GM21390 (cell line): ENCODE results near the gene GATA1.

Experiments used
- ATAC-seq: cut with Tn5 transposase; IDR thresholded peaks from one replicate; pipeline ENCODE4 v1.9.1; 2021; ENCODE audit not compliant: unreplicated experiment

The GATA1 gene

GRCh38 chrX:48784726-48785125 is 1.7 kb upstream of the GATA1 start:
- no peak for ATAC-seq

GRCh38 chrX:48785186-48785539 is 1.2 kb upstream of the GATA1 start:
- no peak for ATAC-seq

GRCh38 chrX:48785540-48786214 is 713 bp upstream of the GATA1 start:
- no peak for ATAC-seq

GRCh38 chrX:48786825-48787504 is 575 bp downstream of the GATA1 start:
- ATAC-seq: no peak

- no peak for ATAC-seq
Observed at GRCh38 chrX:48787505-48788443, 1.4 kb downstream of the GATA1 start.

GRCh38 chrX:48789366-48790220 is 3.2 kb downstream of the GATA1 start:
- ATAC-seq: no peak

- no peak for ATAC-seq
Observed at GRCh38 chrX:48790477-48790876, 4.1 kb downstream of the GATA1 start.

- ATAC-seq: no peak
Observed at GRCh38 chrX:48791063-48791820, 4.9 kb downstream of the GATA1 start.

GRCh38 chrX:48792219-48792618 is 5.8 kb downstream of the GATA1 start:
- ATAC-seq: no peak

GRCh38 chrX:48793935-48794334 is 7.5 kb downstream of the GATA1 start:
- no peak for ATAC-seq

- ATAC-seq: no peak
Observed at GRCh38 chrX:48794340-48794910, 8.0 kb downstream of the GATA1 start.

- ATAC-seq: no peak
Observed at GRCh38 chrX:48794911-48795515, 8.6 kb downstream of the GATA1 start.

- ATAC-seq: no peak
Observed at GRCh38 chrX:48798318-48798717, 11.9 kb downstream of the GATA1 start.

- ATAC-seq: no peak
Observed at GRCh38 chrX:48800574-48801279, 14.3 kb downstream of the GATA1 start.

GRCh38 chrX:48801280-48802088 is 15.1 kb downstream of the GATA1 start, which contains the start of gene HDAC6:
TSS of gene HDAC6 (plus strand) at chrX:48802067. CDS start at chrX:48802693, 626 bp downstream.
- peak; percentile 88 for ATAC-seq

- ATAC-seq: peak; percentile 48
Observed at GRCh38 chrX:48802089-48802904, 15.9 kb downstream of the GATA1 start.

GRCh38 chrX:48802905-48803200 is 16.5 kb downstream of the GATA1 start:
- ATAC-seq: no peak
